NCI-H446 (cell line): ENCODE data around the gene RSPH3.

Experiments
- DNase-seq, 2 experiments: peaks; one replicate each; lab custom pipeline; 2025; lab: John Stamatoyannopoulos, UW

RSPH3 gene, protein sequence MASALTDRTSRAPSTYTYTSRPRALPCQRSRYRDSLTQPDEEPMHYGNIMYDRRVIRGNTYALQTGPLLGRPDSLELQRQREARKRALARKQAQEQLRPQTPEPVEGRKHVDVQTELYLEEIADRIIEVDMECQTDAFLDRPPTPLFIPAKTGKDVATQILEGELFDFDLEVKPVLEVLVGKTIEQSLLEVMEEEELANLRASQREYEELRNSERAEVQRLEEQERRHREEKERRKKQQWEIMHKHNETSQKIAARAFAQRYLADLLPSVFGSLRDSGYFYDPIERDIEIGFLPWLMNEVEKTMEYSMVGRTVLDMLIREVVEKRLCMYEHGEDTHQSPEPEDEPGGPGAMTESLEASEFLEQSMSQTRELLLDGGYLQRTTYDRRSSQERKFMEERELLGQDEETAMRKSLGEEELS

DNA sequence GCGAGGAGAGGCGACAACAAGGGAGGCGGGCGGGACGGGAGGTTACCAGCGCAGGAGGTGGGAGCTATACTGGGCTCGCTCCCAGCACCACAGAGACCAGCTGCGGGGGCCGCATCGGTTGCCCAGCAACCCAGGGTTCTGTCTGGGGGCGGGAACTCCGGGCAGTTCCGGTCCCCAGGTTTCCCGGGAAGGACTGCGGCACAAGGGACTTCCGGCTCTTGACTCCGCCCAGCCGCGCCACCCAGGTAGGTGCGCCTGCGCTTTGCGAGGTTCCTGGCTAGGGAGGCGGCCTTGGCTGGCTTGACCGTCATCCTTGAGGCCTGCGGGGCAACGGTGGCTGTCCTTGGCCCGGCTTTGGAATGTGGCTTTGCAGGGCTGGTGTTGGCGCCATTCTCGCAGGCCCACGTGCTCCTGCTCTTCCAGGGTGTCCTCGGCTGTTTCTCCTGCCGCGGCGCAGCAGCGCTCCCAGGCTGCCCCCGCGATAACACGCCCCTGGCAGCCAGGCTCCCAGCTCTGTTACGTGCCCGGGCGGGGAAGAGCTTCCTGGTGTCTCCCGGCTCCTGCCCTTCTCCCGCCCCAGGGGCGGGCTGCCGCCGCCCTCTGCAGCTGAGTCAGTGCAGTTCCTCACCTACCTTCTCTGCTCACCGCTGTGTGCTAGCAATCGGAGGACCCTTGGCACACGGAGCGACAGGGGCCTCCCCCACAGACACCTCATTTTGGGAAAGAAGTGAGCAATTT is at the start of gene RSPH3:
Gene RSPH3, minus strand, starts transcription at position 537 of the 738 bp plus-strand sequence. CDS start 652 bp downstream, outside the sequence.
- DNase-seq: peak; percentile 78 to 94

DNA sequence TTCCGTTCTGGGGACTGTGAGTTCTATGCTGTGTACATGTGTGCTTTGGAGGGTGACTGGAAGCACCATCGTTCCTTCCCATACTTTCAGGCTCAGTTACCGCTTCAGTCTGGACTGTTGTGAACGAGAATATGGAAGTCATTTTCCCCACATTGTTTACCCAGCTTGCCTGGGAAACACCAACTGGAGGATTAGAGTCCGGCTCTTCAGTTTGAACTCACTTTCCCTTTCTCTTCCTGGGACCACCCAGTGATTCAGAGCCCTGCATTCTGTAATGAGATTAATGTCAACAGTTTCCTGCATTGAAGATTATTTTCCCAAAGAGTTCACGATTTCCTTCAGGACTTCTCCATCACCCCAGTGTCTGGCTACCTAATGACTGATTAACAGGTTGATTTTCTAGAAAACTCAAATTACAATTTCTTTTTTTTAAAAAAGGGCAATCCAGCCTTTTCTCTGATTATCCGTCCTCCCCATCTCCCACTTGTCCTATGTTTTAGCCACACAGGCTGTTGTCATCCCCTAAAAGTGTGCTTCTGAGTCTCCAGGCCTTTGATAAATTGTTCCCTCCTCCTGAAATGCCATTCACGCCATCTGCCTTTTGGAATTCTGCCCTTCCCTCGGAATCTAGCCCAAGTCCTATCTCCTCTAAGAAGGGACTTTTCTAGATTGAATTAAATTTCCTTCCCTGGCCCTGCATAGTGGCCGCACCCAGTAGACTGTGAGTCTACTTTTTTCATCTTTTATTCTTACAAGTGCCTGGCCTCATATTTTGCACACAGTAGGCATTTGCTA is 48.1 kb upstream of the RSPH3 start:
- DNase-seq: peak in 1 of 2 experiments; percentile 33

- DNase-seq: no peak
Measured at GRCh38 chr6:159045801-159046200, 45.8 kb upstream of the RSPH3 start.

DNA sequence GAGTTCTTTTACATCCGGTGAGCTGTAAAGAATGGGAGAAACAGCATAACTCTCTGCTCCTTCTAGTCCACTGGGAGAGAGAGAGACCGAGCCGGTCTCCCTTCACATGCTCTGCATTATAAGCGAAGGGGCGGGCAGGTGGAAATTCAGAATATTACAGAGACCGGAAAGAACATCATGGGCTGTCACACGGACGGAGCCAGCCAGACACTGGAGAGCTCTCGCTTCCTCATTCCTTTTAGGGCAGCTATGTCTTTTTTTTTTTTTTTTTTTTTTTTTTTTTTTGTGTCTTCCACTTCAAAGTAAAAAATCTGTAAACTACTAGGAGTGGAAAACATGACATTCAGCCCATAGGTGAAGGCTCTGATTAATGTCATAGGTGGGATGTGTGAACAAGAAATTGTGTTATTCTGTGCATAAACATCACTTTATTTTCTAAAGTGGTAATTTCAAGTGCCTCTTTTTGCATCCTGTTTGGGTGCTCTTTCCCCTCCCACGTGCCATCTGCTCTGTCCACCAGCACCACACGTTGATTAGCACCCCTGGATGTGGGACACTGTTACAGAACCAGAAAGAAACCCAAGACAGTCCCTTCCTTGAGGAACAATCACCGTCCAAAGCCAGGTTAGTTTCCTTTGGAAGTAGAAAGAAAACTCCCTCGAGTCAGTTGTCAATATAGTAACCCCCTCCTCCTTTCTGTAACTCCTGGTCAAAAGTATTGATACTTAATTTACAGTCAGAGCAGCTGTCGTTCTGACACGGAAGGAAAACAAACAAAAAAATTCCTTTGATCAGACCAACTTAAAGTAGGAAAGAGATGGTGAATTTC is 45.1 kb upstream of the RSPH3 start, which contains the start of gene TAGAP:
Gene TAGAP, minus strand, starts transcription at position 93 of the 829 bp plus-strand sequence. CDS start 845 bp downstream, outside the sequence.
- DNase-seq: no peak

DNA sequence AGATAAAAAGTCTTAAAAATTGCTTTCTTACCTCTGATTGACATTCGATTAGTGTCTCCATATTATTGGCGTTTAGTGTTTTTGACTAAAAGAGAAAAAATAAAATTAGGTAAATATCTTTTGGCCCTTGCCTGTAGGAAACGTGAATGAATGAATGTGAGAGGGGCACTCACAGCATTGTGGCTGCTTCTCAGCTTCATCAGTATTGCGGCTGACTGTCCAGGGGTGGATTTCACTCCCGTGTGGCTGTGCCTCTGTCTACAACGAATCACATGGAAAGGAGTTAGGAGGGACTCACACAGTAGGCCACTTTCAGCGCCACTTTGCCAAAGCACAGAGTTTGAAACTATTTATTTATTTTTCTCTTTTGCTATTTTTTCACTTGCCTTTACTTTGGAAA is 43.9 kb upstream of the RSPH3 start:
- DNase-seq: no peak

DNA sequence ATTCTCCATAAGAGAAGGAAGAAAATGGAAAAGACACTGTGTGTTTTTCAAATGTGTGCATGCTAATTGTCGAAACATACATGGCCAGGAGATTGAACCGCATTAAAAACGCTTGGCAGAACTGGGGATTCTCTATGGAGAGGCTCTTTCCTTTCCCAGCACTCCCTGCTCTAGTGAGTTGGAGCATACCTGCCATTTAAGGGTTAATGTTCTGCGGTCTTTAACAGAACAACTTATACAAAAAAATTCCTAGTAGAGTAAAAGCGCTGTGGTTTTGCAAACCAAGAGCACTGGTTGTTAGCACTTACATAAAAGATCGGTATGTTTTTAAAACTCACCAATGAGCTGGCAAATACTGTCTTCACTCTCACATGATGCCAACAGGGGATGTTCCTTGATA is 43.2 kb upstream of the RSPH3 start:
- DNase-seq: no peak

DNA sequence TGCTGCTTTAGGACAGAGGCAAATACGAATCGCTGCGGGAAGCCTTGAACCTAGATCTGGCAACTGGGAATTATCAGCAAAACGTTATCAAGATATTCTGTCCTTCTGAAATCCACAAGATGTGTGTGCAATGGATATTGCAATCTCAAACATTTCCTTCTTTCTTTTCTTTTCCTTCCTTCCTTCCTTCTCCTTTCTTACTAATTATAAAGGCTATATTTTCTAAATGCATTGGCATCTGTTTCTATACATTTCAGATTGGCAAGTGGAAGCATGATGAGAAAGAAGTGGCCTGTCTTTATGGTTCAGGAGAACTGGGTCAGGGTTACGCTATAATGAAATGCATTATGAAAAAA is 42.8 kb upstream of the RSPH3 start:
- no peak for DNase-seq

- peak in 1 of 2 experiments; percentile 65 for DNase-seq
Measured at GRCh38 chr6:159042003-159042825, 42.2 kb upstream of the RSPH3 start.

DNA sequence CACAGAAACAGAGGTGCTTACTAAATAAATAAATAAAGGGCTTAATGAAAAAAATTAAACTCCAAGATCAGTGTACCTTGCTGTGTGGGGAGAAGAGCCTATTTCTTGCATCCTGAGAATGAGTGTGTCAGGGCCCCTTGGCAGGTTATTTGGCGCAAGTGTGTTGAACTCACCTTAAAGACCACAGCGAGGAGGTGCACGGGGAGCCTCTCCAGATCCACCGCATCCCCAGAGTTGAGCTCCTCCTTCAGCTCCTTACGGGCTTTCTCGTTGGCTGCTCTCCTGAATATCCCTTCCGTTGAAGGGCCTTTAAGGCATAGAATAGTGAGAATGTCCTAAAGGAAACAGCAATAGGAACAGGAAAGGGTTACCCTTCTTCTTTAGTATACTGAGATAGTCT is 41.2 kb upstream of the RSPH3 start:
- no peak for DNase-seq

DNA sequence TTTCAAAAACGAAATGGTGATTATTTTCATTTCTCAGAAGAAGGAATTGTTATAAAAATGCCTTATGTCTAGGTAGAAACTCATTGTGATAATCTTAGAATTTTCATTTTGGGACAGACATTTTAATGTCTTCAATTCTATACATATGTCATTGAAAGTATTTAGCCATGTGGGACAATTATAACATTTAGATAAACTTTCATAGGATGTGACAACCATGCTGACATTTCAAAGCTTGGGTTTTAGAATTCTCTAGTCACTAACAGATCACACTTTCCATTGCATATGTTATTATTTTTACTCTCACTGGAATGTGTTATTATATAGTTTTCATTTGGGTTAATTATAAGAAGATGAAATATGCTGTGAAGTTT is 39.9 kb upstream of the RSPH3 start:
- no peak for DNase-seq

DNA sequence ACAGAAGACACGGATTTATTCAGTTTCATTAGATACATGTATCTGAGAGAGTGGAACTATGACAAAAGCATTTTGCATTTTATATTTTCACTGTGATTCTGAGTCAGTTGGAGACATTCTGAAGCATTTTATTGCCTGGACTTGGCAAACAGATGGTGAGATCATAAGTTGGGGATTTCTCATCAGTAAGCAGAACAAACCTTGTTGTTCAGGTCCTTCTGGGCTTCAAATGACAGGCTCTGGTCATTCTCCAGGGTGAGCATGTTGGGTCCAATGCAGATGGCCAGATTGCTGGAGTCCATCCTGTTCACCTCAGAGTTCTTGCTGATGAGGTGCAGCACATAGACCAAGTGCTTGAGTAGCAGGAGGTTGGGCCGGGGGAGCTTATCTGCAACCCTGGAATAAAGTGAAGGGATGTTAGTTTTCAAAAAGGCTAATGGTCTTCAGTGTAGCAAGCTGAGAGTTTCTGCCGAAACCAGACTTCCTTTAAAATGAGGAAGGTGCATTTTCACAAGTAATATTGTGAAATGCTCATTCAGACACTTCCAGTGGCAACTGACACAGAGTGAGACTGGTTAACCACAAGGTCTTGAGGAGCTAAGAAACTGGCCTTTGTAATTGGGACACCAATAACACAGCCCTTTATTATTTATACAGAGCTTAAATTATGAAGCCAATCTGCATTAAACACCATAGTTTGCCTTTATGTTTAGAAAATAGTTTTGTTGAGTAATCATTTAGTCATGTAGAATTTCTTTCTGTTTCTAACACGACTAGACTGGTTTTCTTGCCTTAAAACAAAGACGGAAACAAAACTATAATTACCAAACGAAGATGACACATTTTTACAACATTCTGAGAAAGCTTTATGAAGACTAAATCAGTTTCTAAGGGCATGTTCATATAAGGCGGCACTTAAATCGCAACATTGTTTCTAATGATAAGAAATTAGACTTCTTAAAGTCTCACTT is 39.2 kb upstream of the RSPH3 start:
- no peak for DNase-seq

- peak in 1 of 2 experiments; percentile 9 for DNase-seq
Measured at GRCh38 chr6:159038318-159038717, 38.3 kb upstream of the RSPH3 start.

DNA sequence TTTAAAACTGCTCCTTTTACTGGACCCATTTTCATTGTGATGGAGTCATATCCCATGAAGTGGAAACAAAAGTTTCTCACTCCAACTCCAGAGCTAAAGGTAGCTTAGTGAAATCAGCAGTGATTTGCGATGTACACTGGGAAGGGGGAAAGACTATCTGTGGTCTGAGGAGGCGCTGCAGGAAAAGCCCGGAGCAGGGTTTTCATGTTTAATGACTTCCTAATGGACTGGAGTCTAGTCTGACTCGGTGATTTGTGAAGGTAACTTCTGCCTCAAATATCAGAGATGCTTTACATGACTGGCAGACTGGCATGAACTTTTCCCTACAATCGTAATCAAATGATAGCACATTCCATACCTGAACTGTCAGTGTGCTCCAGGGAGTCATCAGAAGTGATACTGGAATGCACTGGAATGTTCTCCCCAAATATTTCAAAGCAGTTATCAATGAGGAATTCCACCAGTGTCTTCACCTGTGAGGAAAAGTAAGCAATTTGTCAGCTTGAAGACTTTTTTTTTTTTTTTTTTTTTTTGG is 37.8 kb upstream of the RSPH3 start:
- no peak for DNase-seq

GRCh38 chr6:159036673-159037072 is 36.7 kb upstream of the RSPH3 start:
- DNase-seq: no peak

- DNase-seq: no peak
Measured at GRCh38 chr6:159035891-159036290, 35.9 kb upstream of the RSPH3 start.

- DNase-seq: no peak
Measured at GRCh38 chr6:159033160-159034049, 33.4 kb upstream of the RSPH3 start.

- DNase-seq: no peak
Measured at GRCh38 chr6:159031846-159032245, 31.8 kb upstream of the RSPH3 start.

DNA sequence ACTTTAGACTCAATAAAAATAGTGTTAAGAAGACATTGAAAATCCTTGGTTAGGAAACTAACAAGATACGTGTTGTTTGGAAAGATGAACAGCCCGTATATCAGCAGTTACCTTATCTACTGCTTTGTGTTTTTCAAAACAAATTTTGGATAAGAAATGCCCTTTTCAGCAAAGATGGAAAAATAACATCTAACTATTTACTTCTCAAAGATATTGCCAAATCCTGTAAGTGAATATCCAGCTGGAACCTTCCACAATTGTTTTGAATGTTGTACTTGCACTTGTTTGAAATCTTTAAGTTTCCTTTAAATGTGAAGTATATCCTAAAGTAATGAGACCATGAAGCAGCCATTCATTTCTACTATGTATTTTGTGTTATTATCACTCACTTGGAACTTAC is 30.2 kb upstream of the RSPH3 start:
- DNase-seq: no peak
